Measurements from ENCODE around the gene SPATA9.

SPATA9 gene

GRCh38 chr5:95626701-95627100, 56.1 kb downstream of the SPATA9 start:
- H3K4me3 ChIP-seq (ENCODE audit: low read length): no peak overlapping the region
- peaks cover 2% of the 10 kb centered on the region for H3K9me3 ChIP-seq (ENCODE audit: control insufficient read depth, insufficient read depth, low read length)
- H3K27ac ChIP-seq (ENCODE audit: low read length): no peak overlapping the region
- H3K27me3 ChIP-seq (ENCODE audit: control insufficient read depth, insufficient read depth, low read length): peaks cover 3% of the 10 kb centered on the region; the same call in 1 of the 2 replicates
- no CpG with 5 or more reads among the region's 1 CpG for WGBS (ENCODE audit: insufficient coverage, insufficient read length)
- H3K36me3 ChIP-seq (ENCODE audit: control insufficient read depth, insufficient read depth, low read length): no peaks in the 10 kb centered on the region
- no peaks in the 10 kb centered on the region for H3K4me1 ChIP-seq (ENCODE audit: control insufficient read depth, insufficient read depth, low read length)
- no peak for DNase-seq (ENCODE audit: low read depth, low spot score)

GRCh38 chr5:95624368-95624767, 58.4 kb downstream of the SPATA9 start:
- Histone ChIP-seq H3K4me1 (ENCODE audit: control insufficient read depth, insufficient read depth, low read length) (no peaks in the 10 kb centered on the region), H3K9me3 (ENCODE audit: control insufficient read depth, insufficient read depth, low read length) (peaks cover 2% of the 10 kb centered on the region), H3K27ac (ENCODE audit: low read length) (no peak overlapping the region), H3K4me3 (ENCODE audit: low read length) (no peak overlapping the region), H3K27me3 (ENCODE audit: control insufficient read depth, insufficient read depth, low read length) (peaks cover 14% of the 10 kb centered on the region; the same call in 1 of the 2 replicates), H3K36me3 (ENCODE audit: control insufficient read depth, insufficient read depth, low read length) (no peaks in the 10 kb centered on the region)
- DNase-seq (ENCODE audit: low read depth, low spot score): no peak
- no CpG with 5 or more reads among the region's 2 CpGs for WGBS (ENCODE audit: insufficient coverage, insufficient read length)

GRCh38 chr5:95623706-95624105, 59.1 kb downstream of the SPATA9 start:
- Histone ChIP-seq H3K4me1 (ENCODE audit: control insufficient read depth, insufficient read depth, low read length) (no peaks in the 10 kb centered on the region), H3K36me3 (ENCODE audit: control insufficient read depth, insufficient read depth, low read length) (no peaks in the 10 kb centered on the region), H3K27me3 (ENCODE audit: control insufficient read depth, insufficient read depth, low read length) (peaks cover 21% of the 10 kb centered on the region), H3K27ac (ENCODE audit: low read length) (no peak overlapping the region), H3K9me3 (ENCODE audit: control insufficient read depth, insufficient read depth, low read length) (peaks cover under 1% of the 10 kb centered on the region; the same call in 1 of the 2 replicates), H3K4me3 (ENCODE audit: low read length) (no peak overlapping the region)
- no peak for DNase-seq (ENCODE audit: low read depth, low spot score)
- WGBS (ENCODE audit: insufficient coverage, insufficient read length): no CpG with 5 or more reads among the region's 5 CpGs

GRCh38 chr5:95621839-95622629, 60.8 kb downstream of the SPATA9 start:
- Histone ChIP-seq H3K27ac (ENCODE audit: low read length) (no peak overlapping the region), H3K36me3 (ENCODE audit: control insufficient read depth, insufficient read depth, low read length) (no peaks in the 10 kb centered on the region), H3K4me3 (ENCODE audit: low read length) (no peak overlapping the region), H3K27me3 (ENCODE audit: control insufficient read depth, insufficient read depth, low read length) (peaks cover 24% of the 10 kb centered on the region), H3K9me3 (ENCODE audit: control insufficient read depth, insufficient read depth, low read length) (no peaks in the 10 kb centered on the region), H3K4me1 (ENCODE audit: control insufficient read depth, insufficient read depth, low read length) (no peaks in the 10 kb centered on the region)
- no CpG with 5 or more reads among the region's 8 CpGs for WGBS (ENCODE audit: insufficient coverage, insufficient read length)
- no peak for DNase-seq (ENCODE audit: low read depth, low spot score)

- no peak for DNase-seq (ENCODE audit: low read depth, low spot score)
- Histone ChIP-seq H3K27ac (ENCODE audit: low read length) (no peak overlapping the region), H3K9me3 (ENCODE audit: control insufficient read depth, insufficient read depth, low read length) (no peaks in the 10 kb centered on the region), H3K36me3 (ENCODE audit: control insufficient read depth, insufficient read depth, low read length) (no peaks in the 10 kb centered on the region), H3K27me3 (ENCODE audit: control insufficient read depth, insufficient read depth, low read length) (peaks cover 24% of the 10 kb centered on the region), H3K4me3 (ENCODE audit: low read length) (peak overlapping the region; percentile 55; the same call in 1 of the 2 replicates), H3K4me1 (ENCODE audit: control insufficient read depth, insufficient read depth, low read length) (no peaks in the 10 kb centered on the region)
- no CpG with 5 or more reads among the region's 92 CpGs for WGBS (ENCODE audit: insufficient coverage, insufficient read length)
Measured at GRCh38 chr5:95620870-95621838, 61.6 kb downstream of the SPATA9 start.

GRCh38 chr5:95620030-95620869, 62.5 kb downstream of the SPATA9 start, which contains the start of gene GPR150:
TSS of gene GPR150 (plus strand) at chr5:95620087. CDS start at chr5:95620276, 189 bp downstream.
- no CpG with 5 or more reads among the region's 85 CpGs for WGBS (ENCODE audit: insufficient coverage, insufficient read length)
- H3K9me3 ChIP-seq (ENCODE audit: control insufficient read depth, insufficient read depth, low read length): no peaks in the 10 kb centered on the region
- no peak for DNase-seq (ENCODE audit: low read depth, low spot score)
- no peaks in the 10 kb centered on the region for H3K36me3 ChIP-seq (ENCODE audit: control insufficient read depth, insufficient read depth, low read length)
- no peak within 1 kb of the TSS for H3K27ac ChIP-seq (ENCODE audit: low read length)
- H3K4me3 ChIP-seq (ENCODE audit: low read length): peak within 1 kb of the TSS; percentile 55; the same call in 1 of the 2 replicates
- peaks cover 24% of the 10 kb centered on the region for H3K27me3 ChIP-seq (ENCODE audit: control insufficient read depth, insufficient read depth, low read length)
- no peaks in the 10 kb centered on the region for H3K4me1 ChIP-seq (ENCODE audit: control insufficient read depth, insufficient read depth, low read length)

- Histone ChIP-seq H3K9me3 (ENCODE audit: control insufficient read depth, insufficient read depth, low read length) (no peaks in the 10 kb centered on the region), H3K27me3 (ENCODE audit: control insufficient read depth, insufficient read depth, low read length) (peaks cover 24% of the 10 kb centered on the region), H3K36me3 (ENCODE audit: control insufficient read depth, insufficient read depth, low read length) (no peaks in the 10 kb centered on the region), H3K4me1 (ENCODE audit: control insufficient read depth, insufficient read depth, low read length) (no peaks in the 10 kb centered on the region), H3K4me3 (ENCODE audit: low read length) (peak overlapping the region; percentile 5; the same call in 1 of the 2 replicates), H3K27ac (ENCODE audit: low read length) (no peak overlapping the region)
- WGBS (ENCODE audit: insufficient coverage, insufficient read length): no CpG with 5 or more reads among the region's 19 CpGs
- no peak for DNase-seq (ENCODE audit: low read depth, low spot score)
Measured at GRCh38 chr5:95619514-95620029, 63.2 kb downstream of the SPATA9 start.

GRCh38 chr5:95619096-95619495, 63.7 kb downstream of the SPATA9 start:
- Histone ChIP-seq H3K36me3 (ENCODE audit: control insufficient read depth, insufficient read depth, low read length) (no peaks in the 10 kb centered on the region), H3K27ac (ENCODE audit: low read length) (no peak overlapping the region), H3K4me3 (ENCODE audit: low read length) (no peak overlapping the region), H3K4me1 (ENCODE audit: control insufficient read depth, insufficient read depth, low read length) (no peaks in the 10 kb centered on the region), H3K9me3 (ENCODE audit: control insufficient read depth, insufficient read depth, low read length) (no peaks in the 10 kb centered on the region), H3K27me3 (ENCODE audit: control insufficient read depth, insufficient read depth, low read length) (peaks cover 24% of the 10 kb centered on the region)
- no peak for DNase-seq (ENCODE audit: low read depth, low spot score)
- WGBS (ENCODE audit: insufficient coverage, insufficient read length): no CpG with 5 or more reads among the region's 4 CpGs

- no peaks in the 10 kb centered on the region for H3K9me3 ChIP-seq (ENCODE audit: control insufficient read depth, insufficient read depth, low read length)
- H3K36me3 ChIP-seq (ENCODE audit: control insufficient read depth, insufficient read depth, low read length): no peaks in the 10 kb centered on the region
- H3K27ac ChIP-seq (ENCODE audit: low read length): no peak overlapping the region
- peaks cover 21% of the 10 kb centered on the region for H3K27me3 ChIP-seq (ENCODE audit: control insufficient read depth, insufficient read depth, low read length)
- no CpG with 5 or more reads among the region's 5 CpGs for WGBS (ENCODE audit: insufficient coverage, insufficient read length)
- no peak for DNase-seq (ENCODE audit: low read depth, low spot score)
- H3K4me3 ChIP-seq (ENCODE audit: low read length): no peak overlapping the region
- no peaks in the 10 kb centered on the region for H3K4me1 ChIP-seq (ENCODE audit: control insufficient read depth, insufficient read depth, low read length)
Measured at GRCh38 chr5:95617057-95617456, 65.7 kb downstream of the SPATA9 start.

Measured in iPS DF 6.9 (cell line).